HG03060 (cell line): Measurements from ENCODE around the gene S100A1.

ENCODE experiments used
- ATAC-seq: cut with Tn5 transposase; IDR thresholded peaks from one replicate; pipeline ENCODE4 v1.9.1; 2021; ENCODE audit warnings: low read depth, moderate number of reproducible peaks; ENCODE audit not compliant: unreplicated experiment

The S100A1 gene

DNA sequence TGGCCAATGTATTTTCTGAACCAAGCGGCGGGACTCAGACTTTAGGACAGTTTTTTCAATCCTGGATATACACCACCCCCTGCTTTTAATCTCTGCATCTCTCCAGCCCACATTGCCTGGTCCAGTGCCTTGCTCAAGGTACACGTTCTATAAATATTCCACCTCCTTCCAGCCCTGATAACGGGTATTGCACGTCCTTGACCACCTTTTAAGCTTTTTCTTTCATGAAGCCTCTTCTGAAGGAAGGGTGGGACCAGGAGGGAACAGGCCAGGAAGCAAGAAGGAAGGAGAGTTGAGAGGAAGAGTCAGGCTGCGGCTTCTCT is 18.7 kb upstream of the S100A1 start:
- ATAC-seq, result no peak

DNA sequence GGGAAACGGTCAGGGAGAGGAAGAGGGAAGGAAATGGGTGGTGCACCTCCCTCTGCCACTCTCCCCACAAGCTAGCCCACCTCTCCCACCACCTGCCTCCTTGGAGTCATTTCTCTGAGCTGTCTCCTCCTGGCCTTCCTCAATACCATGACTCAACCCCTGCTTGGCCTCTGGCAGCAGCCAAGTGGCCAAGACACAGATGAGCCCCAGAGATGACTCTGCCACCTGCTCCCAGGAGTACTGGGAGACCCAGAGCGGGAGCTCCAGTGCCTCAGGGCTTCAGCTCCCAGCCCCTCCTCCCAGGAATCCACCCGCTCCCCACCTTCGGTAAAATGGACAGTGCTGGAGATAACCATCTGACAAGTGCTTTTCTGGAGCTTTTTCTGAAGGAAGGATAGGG is 17.9 kb upstream of the S100A1 start:
- no peak for ATAC-seq

DNA sequence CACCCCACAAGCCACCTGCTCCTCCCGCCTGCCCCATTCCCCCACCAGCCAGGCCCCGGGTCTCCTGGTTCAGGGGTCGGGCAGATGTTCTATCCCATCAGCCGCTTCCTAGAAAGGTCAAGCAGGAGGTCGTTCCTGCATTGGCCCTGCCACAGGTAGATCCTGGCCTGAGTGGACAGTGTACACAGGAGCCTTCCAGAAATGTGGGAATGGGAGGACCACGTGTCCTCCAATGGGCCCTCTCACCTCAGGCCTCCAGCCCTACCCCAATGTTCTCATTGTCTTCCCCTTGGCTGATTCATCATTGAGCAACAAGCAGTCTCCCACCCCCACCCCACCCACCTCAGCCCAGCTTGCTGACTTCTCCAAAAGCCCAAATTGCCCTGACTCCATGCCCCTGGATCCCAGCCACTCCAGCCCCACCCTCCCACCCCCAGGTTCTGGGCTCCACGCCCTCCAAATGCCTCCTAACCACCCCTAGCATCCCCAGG is 17.4 kb upstream of the S100A1 start:
- ATAC-seq, result no peak

DNA sequence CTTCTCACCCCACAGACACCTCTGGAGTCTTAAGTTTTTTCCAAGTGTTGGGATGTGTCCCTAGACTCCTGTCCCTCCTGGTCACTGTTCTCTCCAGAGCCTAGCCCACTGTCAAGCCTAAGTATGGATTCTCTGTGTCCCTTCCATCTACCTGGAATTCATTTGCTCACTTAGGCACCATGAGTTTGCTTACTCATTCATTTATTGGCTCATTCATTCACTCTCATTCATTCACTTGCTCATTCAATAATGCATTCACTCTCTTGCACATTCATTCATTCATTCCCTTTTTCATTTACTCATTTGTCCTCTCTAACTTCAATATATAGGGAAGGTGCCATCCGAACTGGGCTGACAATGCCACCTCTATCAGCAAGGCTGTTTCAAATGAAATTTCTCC is 16.9 kb upstream of the S100A1 start:
- no peak for ATAC-seq

DNA sequence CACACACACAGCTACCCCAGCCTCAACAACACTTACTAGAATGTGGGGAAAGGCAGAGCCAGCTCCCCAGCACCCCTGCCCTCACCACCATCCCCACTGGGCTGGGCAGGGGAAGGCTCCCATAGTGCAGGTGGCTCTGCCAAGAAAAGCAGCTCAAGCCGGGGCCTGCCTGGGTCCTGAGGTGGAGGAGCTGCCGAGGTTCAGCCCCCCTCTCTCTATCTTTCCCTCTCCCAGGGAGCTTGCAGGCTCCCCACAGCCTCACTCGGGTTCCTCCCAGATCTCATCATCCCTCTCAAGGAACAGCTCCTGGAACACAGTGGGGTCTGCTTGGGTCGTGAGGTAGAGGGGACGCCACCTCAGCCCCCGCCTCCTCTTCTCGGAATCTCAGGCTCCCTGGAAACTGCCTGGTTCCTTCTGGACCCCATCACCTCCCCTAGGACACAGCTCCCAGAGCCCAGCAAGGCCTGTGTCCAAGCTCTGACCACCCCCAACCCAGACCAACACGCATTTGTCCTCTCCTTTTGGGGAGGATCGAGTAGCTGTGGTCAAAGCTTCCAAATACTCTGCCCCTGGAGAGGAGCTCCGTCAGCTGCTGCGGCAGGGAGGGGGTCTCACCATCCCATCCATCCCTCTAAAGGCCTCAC is 16.0 kb upstream of the S100A1 start:
- ATAC-seq, result no peak

DNA sequence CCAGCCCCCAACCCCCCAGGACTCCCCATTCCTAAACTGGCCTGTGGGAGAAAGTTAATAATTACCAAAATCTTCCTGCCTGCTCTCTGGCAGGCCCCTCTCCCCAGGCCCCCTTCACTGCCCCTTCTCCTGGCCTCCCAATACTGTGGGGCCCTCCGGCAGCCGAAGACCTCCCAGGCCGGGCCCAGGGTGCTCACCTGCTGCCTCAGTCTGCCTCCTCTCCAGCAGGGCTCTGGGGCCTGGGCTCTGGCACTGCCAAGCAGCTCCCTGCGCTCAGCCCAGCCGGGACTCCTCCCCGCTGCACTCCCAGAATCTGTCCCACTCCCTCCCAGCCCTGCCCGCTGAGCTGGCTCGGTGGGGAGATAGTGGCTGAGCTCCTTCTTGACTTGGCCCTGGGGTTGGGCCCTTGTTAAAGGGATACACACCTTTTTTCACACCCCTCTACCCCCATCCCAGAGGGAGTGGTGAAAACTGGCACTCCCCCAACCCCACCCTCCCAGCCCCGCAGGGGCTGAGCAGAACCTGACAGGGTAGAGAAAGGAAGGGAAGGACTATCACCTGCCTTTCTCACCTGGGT is 15.4 kb upstream of the S100A1 start, which contains the start of gene S100A16:
TSS of gene S100A16 (minus strand) at position 383 of the 577 bp plus-strand sequence. CDS start 4,986 bp downstream, outside the sequence.
- ATAC-seq, result no peak

DNA sequence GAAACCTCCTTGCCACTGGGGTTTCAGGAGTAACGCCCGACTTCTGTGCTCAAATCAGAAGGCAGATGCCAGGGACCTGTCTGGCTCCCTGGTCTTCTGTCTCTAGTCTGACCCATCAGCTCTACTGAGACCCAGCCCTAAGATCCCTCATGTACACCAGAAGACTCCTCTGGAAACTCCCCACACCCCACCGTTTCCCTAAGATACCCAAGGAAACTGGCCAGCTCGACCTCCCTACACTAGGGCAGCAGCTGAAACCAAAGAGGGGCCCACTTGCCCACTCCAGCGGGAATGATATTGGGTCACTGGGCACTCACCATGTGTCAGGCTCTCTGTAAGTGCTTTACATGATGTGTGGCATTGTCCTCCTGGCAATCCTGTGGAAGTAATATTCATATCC is 14.8 kb upstream of the S100A1 start:
- no peak for ATAC-seq

DNA sequence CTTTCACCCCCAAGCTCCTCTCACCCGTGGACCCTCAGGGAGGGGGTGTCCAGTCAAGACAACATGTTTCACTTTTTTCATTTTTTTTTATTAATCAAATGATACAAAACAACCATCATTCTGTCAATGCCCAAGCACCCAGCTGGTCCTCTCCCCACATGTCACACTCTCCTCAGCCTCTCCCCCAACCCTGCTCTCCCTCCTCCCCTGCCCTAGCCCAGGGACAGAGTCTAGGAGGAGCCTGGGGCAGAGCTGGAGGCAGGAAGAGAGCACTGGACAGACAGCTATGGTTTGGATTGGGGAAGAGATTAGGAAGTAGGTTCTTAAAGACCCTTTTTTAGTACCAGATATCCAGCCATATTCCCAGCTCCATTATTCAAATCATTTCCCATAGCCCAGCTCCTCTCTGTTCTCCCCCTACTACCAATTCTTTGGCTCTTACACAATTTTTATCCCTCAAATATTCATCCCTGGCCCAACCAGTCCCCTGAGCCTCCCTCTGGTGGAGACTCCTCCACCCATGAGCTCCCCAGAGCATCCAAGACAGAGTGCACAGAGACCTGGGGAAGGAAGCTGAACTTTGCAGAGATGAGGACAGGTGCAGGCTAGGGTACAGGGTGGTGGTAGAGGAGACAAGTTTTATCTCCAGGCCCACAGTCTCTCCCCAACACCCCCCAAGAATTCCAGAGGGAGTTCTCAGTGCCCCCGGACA is 13.9 kb upstream of the S100A1 start:
- ATAC-seq, result no peak

DNA sequence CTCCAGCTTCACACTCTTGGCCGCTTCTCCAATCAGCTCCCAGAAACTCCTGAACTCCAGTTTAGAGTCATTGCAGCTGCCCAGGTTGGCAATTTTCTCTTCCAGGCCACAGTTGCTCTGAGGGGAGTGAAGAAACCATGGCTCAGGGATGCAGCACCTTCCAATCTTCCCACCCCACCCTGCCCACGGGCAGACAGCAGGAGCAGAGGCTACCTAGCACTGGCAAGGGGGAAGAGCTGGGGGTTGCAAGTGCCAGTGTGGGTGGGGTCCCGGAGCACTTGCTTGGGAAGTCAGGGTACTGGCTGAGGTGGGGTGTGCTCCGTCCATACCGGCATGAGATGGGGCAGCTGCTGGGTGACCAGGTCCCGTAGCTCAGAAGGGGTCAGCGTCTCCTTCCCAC is 13.3 kb upstream of the S100A1 start:
- ATAC-seq, result no peak

DNA sequence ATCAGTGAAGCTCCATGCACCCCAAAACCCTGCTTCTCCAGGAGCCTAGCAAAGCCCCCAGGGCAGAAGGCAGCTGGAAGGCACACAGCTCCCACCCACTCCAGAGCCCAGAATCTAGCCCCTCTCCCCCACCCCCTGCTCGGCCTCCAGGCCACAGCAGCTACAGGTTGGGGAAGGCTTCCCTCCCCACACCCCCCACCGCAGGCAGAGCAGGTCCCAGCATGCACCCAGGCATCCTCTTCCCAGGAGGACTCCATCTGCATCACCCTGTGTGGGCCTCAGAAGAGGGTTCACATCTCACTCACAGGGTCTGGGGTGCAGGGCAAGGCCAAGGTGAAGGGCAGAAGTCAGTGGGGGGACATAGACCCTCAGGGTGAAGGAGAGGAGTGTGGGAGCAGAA is 12.8 kb upstream of the S100A1 start:
- ATAC-seq, result no peak

DNA sequence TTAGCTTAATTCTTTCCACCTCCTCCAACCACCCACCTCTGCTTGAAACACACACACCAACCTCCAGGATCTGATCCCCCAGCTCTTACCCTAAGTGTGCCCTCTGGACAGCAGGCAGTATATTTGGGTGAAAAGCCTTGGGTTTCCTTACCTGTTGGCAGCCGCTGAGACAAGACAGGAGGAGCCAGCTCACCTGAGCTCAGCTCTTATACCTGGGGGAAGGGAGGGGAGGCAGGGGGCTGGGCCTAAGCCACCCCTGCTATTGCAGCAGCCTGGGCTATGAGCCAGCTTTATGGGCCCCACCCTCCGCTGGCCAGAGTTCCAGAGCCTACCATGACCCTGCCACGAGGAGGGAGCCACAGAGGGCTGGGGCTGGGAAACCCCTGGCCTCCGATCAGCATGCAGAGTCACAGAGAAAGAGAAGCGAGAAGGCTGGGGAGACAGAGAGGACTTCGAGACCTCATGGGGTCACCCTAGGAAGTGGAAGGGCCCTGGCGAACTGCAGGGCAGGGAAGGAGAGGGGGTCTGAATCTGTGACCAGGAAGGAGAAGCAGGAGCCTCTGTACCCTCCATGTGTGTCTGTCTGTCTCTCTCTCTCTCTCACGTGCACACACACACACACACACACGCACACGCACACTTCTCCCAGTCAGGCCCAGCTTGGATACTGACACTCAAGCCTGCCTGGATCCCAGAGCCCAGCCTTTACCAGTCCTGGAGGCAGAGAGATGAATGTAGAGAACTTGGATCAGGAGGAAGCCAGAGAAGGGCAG is 11.9 kb upstream of the S100A1 start, which contains the start of gene S100A14:
TSS of gene S100A14 (minus strand) at position 182 of the 773 bp plus-strand sequence. CDS start 467 bp downstream, outside the sequence.
- no peak for ATAC-seq

DNA sequence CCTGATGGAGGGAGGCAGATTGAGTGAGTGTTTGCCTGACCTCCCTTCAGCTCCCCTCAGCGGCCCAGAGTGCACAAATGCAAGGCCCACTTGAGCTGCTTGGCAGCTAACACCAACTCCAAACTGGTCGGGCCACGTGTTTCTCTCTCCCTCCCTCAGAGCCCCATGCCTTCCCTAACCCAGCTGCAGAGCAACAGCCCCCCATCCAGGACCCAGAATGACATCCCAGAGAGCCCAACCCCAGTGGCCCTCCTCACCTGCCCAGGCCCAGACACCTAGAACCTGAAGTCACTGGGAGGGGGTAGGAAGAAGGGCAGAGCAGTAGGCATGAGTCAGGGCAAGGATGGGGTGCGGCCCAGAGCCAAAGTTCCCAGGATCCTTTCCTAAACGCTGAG is 11.3 kb upstream of the S100A1 start:
- ATAC-seq, result no peak

DNA sequence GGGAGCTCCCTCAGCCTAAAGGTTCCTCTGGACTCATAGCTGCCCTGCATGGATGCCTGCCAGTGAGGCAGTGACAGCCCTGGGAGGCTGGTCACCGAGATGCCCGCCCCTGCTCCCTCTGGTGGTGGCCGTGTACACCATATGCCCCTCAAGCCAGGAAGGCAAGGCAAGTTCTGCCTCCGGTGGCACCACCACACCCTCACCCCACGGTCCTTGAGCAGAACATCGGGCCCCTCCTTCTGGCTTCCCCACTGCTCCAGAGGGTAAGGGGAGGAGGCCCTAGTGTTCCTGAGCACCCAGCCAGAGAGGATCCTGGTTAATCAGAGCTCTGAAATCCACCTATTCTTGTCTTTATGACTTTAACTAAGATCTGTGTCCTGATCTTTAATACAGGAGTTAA is 10.6 kb upstream of the S100A1 start:
- no peak for ATAC-seq

DNA sequence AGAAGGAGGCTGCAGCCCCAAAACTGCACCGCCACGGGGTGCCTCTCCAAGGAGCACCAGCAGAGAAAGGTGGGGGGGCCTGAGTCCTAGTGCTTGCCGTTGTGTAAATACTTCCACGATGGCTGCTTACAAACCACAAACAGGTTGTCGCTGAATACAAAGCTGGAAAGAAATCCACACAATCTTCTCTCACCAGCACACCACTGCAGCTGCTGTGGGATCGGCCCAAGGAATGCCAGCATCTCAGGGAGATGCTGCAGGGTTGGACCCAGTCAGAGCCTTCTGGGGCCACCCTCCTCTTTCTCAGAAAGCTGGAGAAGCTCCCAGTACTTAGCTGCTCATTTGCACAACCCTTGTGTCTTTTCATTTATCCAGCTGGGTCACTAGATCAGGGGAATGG is 9.1 kb upstream of the S100A1 start:
- no peak for ATAC-seq

DNA sequence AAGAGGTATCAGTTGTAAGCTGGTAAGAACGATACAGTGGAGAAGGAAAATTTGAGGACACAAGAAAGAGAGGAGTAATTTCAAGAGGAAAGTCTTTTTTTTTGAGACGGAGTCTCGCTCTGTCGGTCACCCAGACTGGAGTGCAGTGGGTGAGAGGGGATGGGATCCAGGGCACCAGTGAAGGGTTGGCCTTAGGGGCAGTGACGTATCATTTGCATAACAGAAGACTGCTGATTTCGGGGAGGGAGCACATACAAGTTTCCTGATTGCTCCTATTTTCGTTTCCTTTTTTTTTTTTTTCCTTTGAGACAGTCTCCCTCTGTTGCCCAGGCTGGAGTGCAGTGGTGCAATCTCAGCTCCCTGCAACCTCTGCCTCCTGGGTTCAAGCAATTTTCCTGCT is 5.1 kb upstream of the S100A1 start:
- no peak for ATAC-seq

DNA sequence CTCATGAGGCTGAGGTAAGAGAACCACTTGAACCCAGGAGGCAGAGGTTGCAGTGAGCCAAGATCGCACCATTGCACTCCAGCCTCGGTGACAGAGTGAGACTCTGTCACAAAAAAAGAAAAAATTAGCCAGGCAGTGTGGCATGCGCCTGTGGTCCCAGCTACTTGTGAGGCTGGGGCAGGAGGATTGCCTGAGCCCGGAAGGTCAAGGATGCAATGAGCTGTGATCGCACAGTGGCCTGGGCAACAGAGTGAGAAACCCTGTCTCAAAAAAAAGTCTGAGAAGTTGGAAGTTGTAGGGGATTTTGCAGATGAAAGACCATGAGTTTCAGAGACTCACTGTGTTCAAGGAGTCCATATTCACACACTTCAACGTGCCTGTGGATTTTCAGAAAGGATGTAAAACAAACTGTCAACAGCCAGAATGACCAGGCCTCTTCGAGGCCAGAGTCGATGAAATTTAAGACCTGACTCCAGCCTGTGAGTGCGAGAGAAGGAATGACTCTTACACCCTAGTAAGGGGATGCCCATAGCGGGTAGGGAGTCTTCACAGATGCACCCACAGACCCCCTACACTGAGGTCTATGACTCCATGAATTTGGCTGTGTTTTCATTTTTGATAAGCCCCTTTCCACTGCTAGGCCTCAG is 3.1 kb upstream of the S100A1 start:
- no peak for ATAC-seq

DNA sequence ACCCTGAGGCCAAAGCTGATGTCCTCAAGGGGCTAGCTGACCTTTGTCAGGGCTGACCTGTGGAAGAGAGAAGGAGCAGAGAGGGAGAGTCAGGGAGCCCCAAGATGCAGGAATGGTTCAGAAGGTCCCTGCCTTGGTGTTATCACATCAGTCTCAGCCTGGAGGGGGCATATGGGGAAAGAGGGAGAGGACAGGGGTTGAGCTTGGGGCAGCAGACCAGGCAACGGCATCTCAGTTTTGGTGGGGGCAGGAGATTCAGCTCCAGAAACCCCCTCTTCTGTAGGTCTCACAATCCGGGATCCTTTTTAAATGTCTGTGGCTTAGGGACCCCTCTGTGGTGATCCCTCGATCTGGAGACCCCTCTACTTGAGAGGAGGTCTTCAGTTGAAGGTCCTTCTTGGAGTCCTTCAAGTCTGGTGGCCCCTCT is 1.7 kb upstream of the S100A1 start:
- no peak for ATAC-seq

DNA sequence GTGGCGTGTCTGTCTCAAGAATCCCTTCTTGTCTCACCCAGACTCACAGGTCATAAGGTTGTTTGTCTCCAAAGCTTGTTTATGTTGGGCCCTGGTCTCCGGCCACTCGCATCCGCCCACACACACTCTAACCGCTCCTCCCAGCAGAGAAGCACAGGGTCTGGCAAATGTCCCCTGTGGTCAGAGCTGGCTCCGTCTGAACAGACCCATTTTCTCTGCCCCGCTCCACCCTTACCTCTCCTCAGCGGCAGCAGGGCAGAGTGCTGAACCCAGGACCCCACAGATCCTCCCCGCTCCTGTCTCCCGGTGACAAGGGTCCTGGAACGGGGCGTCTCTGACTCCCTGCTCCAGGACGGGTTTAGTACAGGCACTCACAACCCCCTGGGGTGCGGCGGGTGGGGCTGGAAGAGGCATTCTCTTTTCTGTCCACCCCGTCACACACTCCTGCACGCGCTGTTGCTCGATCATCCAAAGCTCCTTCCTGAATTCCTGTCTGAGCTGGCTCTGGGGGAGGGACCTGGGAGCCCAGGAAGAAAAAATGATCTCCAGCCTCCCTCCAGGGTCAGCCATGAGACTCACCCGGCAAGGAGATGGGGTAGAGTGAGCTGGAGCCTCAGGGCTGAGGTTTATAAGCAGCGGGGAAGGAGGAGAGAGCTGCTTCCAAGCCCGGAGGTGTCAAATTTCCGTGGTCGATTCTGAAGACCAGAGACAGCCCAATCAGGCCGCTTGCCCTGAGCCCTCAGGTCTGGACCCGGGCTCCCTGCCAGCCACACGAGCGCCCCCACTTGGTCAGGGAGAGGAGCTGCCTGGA is 1.1 kb upstream of the S100A1 start, which contains the start of gene S100A13:
TSS of gene S100A13 (minus strand) at position 602 of the 811 bp plus-strand sequence. CDS start 1,033 bp downstream, outside the sequence.
- no peak for ATAC-seq

DNA sequence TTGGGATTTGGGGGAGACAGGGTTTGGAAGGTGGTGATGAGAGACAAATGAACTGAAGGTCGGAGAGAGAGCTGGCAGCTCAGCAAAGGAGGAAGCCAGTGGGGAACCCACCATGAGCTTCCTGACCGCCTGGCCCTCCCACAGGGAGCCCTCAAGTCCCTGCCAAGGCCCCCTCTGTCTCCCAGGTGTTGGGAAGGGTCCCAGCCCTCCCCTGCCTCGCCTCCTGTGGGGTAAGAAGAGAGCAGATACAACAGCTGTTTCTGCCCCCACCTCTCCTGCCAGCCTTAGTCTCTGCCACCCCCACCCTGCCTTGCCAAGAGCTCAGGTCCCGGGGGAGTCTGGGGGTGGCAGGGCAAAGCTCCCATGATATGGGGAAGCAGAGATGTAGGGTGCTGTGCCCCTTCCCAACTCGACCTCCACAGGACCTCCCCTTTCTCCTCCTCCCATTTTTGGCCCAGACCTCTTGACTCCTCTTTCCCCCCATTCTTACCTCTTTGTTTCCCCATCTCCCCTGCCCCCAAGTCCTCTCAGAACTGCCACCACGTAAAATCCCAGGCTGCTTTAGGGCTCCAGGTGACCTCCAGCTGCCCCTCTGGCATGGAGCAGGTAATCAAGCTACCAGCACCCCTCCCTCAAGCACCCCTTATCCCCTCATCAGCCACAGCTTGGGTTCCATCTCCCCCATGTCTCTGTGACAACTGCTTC is 556 bp downstream of the S100A1 start:
- ATAC-seq, result no peak
